ENCODE measurements around the gene OOSP3.
"Not testable (repeated sequence)": the region's sequence is repeated elsewhere in the genome, so short reads cannot be mapped to it uniquely, and the experiment has no call there.

OOSP3 gene, protein sequence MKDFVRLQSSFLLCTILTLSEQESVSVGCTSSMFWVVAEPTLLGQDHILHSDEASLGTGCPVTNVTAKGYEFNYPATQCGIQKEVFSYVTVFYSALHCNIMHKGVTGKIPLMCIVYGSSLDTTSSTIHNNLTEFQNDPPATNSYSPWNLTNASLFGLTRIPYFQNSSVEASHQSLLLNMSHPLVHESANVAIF

DNA sequence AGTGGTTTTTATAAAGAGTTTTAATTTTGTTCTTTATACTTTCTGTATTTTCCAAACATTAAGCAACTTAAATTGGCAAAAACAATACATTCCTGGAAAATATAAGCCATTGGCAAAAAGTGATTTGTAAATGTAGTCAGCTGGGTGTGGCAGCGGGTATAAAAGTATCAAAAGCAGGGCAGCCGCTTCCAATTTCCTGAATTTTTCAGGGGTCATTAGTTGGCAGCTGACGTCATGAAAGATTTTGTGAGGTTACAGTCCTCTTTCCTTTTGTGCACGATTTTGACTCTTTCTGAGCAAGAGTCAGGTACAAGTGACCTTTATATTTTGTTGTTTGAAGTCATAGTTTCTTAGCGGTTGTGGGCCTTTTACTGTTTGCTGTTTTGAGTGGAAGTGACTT, at the start of gene OOSP3:
Gene OOSP3, plus strand, starts transcription at position 208 of the 400 bp plus-strand sequence. Its CDS starts 27 bp downstream, at position 235.
- no peak for DNase-seq (ENCODE audit: low read depth in 2 of 2)

DNA sequence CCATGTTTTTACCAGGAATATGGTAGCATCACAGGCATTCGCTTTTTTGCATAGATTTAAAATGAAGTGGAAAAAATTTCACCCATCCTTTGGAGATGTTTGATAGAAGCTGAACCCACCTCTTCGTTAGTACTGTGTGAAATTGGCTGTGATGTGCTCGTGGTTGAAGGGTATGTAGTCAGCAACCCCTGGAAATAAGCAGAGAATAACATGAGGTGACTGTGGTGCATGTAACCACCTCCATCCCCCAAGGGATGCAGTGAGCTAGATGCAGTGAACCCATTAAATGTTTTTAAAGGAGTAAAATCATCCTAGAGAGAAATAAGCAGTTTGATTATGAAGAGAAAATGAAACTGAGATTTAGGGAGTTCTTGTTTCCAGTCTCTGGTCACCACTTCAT, 49.2 kb upstream of the OOSP3 start:
- no peak for DNase-seq (ENCODE audit: low read depth in 2 of 2)

DNA sequence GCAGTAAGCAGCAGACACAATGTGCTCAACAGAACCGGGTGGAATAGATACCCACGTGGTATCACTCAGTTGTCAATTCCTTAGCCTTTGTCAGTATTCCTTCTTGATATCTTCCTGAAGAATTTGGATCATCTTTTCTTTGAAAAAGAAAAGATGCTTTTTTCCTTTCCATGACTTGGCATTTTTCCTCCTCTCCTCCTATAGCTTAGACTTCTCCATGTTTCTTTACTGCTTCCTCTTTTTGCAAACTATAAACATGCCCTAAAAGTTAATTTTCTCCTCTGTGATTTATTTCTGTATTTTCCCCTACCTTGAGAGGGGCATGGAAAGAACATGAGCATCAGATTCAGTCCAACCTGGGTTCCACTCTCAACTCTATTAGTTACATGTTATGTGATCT, 45.0 kb upstream of the OOSP3 start:
- no peak for DNase-seq (ENCODE audit: low read depth in 2 of 2)

DNA sequence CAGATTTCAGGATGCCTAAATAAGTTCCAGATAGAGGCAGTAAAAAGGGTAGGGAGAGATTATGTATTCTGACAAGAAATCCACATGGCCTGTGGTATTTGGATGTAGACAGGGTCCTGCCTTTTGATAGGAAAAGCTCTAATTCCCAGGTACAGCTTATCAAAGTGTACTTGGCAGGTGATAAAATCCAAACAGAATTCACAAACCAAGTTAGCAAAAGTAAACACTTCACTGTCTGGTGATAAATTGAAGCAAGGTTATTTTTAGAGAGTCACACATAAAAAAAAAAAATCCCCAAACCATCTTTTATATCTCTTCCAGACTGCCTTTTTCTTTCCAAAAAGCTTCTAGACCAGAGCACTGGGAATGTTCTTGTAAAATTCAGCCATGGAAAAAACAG, 39.0 kb upstream of the OOSP3 start:
- DNase-seq (ENCODE audit: low read depth in 2 of 2): no peak

DNA sequence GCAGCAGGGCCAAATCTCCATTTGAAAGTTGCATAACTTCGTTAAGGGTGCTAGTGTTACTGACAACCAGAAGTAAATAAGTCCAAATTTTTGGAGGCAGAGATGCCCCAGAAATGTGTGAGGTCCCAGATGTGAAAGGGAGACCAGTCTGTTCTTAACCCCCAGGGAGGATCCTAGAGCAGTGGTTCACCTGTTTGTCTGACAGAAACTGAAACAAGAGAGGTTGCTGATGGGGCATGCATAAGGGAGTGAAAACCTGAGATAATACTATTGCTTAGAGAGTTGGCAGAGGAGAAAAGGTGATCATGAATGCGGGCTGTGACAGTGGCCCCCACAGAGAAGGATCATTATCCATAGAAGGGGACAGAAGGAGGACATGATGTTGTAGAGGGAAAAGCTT, 37.1 kb upstream of the OOSP3 start:
- DNase-seq (ENCODE audit: low read depth in 2 of 2): no peak

DNA sequence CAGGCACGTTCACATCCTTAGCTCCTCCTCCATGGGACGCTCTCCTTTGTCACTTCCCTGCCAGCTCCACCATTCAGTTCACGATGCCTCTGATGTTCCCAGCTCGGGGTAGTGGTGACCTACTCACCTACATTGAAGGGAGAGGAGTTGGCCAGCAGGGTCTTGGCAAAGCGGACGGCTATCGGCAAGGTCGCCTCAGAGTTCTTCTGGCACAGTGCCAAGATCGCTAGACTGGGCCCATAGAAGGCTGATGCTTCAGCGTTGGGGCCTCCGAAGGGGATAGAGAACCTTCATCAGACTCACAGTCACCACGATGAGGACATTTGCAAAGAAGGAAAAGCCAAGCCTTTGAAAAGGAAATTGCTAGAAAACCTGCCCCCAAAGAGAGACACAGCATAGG, 36.3 kb upstream of the OOSP3 start:
- DNase-seq (ENCODE audit: low read depth in 2 of 2): no peak

DNA sequence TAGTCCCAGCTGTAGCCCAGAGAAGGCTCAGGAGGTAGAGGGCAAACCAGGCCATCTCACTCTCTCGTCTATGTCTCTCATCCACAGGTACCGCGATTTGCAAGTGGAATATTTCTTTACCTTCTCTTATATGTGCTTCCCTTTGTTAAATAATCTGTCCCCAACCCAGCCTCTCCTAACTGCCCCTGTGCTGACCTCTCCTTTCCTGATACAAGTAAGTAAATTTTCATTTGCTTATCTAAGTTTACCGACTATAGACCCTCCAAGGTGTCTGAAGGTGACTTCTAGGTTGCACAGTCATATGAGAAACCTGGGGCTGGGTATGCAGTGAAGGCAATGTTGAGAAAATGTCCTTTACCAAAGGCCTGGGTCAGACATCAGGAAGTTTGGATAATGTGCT, 33.2 kb upstream of the OOSP3 start, which contains the start of gene CBLIF:
Gene CBLIF, minus strand, starts transcription at position 101 of the 400 bp plus-strand sequence. Its CDS starts 46 bp downstream, at position 55.
- no peak for DNase-seq (ENCODE audit: low read depth in 2 of 2)

DNA sequence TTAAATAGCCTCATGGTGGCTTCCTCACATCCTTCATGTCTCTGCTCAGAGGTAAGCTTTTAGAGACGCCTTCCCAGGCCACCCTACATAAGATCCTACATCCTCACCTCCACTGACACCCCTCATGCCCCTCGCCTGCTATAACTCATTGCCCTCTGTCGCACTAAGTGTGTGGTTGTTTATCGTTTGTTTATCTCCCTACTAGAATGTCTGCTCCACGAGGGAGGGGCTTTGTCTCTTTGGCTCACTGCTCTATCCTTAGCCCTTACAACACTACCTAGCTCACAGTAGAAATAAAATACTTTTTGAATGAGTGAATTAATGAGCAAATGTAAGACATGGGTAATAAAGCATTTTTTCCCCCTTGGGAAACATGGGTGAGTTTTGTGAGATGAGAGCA, 32.0 kb upstream of the OOSP3 start:
- no peak for DNase-seq (ENCODE audit: low read depth in 2 of 2)

DNA sequence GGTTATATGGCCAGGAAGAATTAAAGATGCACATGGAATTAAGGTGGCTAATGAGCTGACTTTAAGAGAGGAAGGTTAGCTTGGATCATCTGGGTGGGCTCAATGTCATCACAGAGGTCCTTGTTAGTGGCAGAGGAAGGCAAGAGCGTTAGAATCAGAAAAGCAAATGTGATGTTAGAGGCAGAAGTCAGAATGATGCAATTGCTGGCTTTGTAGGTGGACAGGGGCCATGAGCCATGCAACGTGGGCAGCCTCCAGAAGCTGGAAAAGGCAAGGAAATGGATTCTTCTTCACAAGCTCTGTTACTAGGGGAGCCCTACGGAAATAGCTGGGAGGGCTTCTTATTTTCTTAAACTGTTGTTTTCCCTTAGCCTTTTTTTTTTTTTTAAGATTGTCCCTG, 31.0 kb upstream of the OOSP3 start:
- DNase-seq (ENCODE audit: low read depth in 2 of 2): no peak

DNA sequence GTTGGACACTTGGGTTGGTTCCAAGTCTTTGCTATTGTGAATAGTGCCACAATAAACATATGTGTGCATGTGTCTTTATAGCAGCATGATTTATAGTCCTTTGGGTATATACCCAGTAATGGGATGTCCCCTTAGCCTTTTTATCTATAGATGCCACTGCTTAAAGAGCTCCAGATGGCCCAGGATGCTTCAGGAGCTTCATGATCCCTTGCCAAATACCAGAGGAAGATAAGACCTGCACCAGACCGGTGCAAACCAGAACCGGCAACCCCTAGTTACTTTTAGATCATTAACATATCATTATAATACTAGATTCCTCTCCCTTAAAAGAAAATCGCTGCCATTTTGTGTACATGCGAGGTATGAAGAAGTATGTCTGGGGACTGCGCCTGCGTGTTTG, 30.1 kb upstream of the OOSP3 start:
- DNase-seq (ENCODE audit: low read depth in 2 of 2): not testable (repeated sequence)

DNA sequence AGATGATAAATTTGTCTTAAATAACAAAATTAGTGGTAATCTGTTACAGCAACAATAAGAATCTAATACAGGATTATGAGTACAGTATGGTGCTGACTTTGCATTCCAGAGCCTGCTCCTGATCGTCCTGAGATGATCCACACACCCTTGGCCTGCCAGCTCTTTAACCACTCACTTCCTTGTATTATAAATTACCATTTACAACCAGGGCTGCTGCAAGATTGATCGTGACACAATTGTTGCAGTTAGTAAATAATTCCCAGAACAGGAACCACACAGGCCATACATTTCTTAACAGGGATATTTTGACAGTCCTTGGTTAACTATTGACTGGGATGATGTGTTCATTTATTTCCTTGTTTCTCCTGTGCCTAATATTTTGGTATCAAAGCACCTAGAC, 29.5 kb upstream of the OOSP3 start:
- DNase-seq (ENCODE audit: low read depth in 2 of 2): no peak

DNA sequence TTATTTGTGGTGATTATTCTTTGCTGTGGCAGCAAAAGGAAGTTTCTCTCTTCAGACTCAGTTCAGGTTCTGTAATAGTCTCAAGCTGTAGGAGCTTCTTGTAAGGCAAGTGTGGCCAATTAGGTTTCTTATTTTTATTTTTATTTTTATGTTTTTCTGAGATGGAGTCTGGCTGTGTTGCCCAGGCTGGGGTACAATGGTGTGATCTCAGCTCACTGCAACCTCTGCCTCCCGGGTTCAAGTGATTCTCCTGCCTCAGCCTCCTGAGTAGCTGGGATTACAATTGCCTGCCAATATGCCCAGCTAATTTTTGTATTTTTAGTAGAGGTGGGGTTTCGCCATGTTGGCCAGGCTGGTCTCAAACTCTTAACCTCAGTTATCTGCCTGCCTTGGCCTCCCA, 29.0 kb upstream of the OOSP3 start:
- DNase-seq (ENCODE audit: low read depth in 2 of 2): not testable (repeated sequence)

DNA sequence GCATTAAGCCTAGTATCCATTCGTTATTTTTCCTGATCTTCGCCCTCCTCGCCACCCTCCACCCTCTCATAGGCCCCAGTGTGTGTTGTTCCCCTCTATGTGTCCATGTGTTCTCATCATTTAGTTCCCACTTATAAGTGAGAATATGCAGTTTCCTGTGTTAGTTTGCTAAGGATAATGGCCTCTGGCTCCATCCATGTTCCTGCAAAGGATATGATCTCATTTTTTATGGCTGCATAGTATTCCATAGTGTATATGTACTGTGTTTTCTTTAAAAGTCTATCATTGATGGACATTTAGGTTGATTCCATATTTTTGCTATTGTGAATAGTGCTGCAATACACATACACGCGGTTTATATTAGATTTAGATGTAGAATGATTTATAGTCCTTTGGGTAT, 27.2 kb upstream of the OOSP3 start:
- not testable (repeated sequence) for DNase-seq (ENCODE audit: low read depth in 2 of 2)

DNA sequence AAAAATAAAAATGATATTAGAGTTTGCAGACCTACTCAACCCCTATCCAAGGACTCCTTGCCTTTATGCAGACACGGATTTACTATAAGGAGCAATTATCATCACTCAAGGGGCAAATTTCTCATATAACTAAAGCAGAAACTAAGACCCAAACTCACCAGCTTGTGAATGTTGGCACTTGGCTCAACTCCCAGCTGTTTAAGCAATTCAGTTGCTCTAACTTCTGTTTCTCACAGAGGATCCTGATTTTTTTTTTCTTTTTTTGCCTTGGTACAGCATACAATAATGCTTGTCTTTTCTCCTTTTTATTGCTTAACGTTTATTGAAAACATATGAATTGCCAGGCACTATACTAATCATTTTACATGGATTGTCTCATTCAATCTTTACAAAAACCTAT, 23.7 kb upstream of the OOSP3 start:
- DNase-seq (ENCODE audit: low read depth in 2 of 2): no peak

DNA sequence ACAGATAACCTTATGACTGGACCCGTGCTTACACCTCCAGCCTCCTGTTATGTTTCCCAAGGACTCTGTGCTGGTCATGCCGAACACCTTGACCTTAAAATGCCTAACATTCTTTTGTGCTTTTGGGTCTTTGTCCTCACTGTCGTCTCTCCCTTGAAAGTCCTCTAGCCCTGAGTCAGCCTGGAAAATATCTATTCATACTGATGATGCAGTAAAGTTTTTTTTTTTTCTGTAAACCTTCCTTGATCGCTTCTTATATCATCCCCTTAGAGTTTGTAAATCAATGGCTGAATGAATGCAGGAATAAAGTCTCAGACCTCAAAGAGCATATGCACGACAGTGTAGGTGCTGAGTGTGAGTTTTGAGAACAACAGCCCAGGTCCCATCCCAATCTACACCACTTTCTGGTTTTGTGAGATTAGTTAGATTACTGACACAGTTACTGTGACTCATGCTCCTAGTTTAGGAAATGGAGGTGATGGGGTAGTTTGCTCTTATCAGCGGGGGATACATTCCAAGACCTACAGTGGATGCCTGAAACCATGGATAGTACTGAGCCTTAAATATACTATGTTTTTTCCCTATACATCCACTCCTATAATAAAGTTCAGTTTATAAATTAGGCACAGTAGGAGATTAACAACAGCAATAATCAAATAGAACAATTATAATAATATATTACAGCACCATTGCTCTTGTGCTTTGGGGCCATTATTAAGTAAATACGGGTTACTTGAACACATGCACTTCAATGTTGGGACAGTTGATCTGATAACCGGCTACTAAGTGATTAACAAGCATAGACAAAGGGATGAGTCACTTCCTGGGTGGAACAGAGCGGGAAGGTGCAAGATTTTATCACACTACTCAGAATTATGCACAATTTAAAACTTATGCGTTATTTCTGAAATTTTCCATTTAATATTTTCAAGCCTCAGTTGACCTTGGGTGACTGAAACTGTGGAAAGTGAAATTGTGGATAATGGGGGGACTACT, 20.8 kb upstream of the OOSP3 start:
- DNase-seq (ENCODE audit: low read depth in 2 of 2): peak in 1 of 2 donors; percentile 4

DNA sequence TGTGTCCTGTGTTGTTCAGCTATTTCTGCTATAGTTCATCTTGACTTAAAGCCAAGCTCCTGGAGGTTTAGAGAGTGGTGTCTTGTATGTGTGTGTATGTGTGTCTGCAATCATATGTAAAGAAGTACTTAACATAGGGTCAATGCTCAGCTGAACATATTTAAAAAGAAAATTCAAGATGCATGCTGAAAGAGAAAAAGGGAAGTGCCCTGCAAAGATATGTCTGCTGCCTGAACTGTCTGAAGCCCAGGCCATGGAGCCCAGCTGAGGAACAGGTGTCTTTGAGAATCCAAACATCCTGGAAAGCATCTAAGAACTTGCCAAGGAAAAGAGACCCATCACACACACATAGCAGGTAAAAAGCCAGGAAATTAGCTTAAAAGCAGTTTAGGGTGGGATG, 18.9 kb upstream of the OOSP3 start:
- DNase-seq (ENCODE audit: low read depth in 2 of 2): no peak

DNA sequence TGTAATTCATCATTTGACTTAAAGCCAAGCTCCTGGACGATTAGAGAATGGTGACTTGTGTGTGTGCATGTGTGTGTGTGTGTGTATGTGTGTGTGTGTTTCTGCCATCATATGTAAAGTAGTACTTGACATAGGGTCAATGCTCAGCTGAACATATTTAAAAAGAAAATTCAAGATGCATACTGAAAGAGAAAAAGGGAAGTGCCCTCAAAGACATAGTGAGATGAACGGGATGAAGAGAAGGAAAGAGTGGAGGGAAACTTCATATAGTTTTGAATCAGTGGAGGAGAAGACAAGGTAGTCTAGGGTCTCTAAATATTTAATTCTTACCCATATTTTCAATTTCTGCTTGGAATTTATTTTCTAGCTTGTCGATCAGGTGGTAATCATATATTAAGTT, 16.3 kb upstream of the OOSP3 start:
- no peak for DNase-seq (ENCODE audit: low read depth in 2 of 2)

DNA sequence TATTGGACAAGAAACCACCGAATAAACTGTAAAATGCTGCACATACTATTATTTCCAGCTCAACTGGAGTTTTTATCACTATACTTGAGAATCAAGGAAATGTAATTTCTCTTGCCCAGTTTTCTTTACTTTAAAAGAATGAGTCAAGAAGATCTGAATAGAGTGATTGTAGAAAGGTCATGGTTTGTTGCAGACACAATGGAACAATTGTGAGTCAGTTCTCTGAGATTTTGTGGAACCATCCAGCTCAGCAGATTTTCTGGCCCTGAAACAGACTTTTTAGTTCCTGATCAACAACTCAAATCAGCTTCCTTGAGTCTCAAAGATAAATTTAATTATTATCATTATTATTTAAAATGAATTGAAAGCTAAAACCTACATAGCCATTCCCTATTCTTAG, 13.6 kb upstream of the OOSP3 start:
- no peak for DNase-seq (ENCODE audit: low read depth in 2 of 2)

DNA sequence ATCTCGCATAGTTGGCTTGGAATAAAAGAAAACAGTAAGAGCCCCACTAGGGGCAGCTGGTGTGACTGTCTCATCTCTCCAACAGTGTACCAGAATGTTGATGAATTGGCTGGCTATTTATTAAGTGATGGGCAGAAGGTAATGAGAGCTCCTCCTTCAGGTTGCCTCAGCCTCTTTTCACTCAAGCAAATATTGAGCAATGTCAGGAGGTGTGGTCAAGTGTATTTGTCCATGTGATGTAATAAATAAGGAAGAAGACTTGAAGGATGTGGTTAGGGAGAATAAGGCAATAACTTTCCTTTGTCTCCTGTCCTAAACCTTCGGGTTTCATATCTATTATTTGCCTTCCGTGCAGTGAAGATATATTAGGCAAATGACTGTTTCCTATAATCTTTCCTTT, 12.2 kb upstream of the OOSP3 start, which contains the start of gene TCN1:
Gene TCN1, minus strand, starts transcription at position 91 of the 400 bp plus-strand sequence. Its CDS starts 17 bp downstream, at position 74.
- no peak for DNase-seq (ENCODE audit: low read depth in 2 of 2)

DNA sequence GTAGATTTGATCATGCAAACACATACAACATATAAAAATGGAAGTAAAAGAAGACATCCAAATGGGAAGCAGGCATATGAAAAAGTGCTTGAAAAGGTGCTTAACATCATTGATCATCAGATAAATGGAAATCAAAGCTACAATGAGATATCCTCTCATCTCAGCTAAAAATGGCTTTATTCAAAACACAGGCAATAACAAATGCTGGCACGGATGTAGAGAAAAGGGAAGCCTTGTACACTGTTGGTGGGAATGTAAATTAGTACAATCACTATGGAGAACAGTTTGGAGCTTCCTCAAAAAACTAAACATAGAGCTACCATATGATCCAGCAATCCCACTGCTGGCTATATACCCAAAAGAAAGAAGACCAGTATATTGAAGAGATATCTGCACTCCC, 11.7 kb upstream of the OOSP3 start:
- DNase-seq (ENCODE audit: low read depth in 2 of 2): no peak

DNA sequence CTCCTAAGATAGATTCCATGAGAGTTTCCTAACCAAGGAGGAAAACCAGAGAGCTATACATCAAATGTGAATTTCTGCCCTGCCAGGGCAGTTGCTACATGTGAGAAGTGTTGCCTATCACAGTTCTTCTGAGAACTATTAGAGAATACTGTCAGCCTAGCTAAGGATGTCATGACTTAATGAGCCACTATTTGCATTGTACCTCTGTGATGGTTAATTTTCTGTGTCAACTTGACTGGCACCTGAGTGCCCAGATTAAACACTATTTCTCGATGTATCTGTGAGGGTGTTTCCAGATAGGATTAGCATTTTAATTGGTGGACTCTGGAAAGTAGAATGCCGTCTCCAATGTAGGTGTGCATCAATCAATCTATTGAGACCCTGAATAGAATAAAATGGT, 10.6 kb upstream of the OOSP3 start:
- no peak for DNase-seq (ENCODE audit: low read depth in 2 of 2)

DNA sequence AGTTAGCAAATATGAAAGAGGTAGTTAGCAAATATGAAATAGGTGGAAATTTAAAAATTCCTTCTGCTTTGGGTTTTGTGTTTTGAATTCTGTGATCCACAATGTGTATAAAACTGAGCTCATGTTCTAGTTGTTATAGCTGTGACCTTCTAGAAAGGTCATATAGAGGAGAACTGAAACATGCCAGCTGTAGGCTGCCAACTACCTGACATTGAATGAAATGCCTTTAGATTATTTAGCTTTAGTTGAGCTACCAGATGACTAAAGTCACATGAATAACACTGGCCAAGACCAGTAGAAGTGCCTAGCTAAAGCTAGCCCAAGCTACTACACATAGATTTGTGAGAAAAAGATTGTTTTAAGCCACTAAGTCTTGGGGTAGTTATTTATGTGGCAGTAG, 6.5 kb upstream of the OOSP3 start:
- no peak for DNase-seq (ENCODE audit: low read depth in 2 of 2)

Data from stimulated activated CD8-positive, alpha-beta memory T cell treated with anti-CD3 and anti-CD28 coated beads, Interleukin-15, amount 100 ng/mL, for 48 hours (primary cell).